Stimulated activated CD4-positive, alpha-beta T cell treated with anti-CD3 and anti-CD28 coated beads, TNF-alpha, amount 100 ng/mL, for 1 hour (primary cell): ENCODE measurements around the gene COL5A1.

Source experiments
- DNase-seq, 3 donors: peaks; one replicate each; pipeline ENCODE4 v3.0.0-alpha.2; 2020; ENCODE audit warnings: low read depth in 3 of 3, low spot score in 1 of 3

COL5A1 gene

DNA sequence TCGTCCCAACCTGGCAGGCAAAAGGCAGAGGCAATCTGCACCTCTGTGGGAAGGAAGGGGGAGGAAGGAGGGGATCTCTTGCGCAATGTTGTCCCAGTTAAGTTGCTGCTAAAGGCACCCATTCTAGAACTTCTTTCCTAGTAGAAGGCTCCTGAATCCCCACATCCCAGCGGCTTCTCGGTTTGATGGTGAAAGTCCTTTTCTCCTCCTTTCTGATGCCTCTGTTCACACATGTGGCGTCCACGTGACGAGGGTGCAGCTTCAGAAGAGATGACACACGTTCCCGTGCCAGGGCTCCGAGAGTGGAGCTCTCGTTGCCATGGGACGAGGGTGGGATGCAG is 142.1 kb downstream of the COL5A1 start:
- DNase-seq, result no peak

DNA sequence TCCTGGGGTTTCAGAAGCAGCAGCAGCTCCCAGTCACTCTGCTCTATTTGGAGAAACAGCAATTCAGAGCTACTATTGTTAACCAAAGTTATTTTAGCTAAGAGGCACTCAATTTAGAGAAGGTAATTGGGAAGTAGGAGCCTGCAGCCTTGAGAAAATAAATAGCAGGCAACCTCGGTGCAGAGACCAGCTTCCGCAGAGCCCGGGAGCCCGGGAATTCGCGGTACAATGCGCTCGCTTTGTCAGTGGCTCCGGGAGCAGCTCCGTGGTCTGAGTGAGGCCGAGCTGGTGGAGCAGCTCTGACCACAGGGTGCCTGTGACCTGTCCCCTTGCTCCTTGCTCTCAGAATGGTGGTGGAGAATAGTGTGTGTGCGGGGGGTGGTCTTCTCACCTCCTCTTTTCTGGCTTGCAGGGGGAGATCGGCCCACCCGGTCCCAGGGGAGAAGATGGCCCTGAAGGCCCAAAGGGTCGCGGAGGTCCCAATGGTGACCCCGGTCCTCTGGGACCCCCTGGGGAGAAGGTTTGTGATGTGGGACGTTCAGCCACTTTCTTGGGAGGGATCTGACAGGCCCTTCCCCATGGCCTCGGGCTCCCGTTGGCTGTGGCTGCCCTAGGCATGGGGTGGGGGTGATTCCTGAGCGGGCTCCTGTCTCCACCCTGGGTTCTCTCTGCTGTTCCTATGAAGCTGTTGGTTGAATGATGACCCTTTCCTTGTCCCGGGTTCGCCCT is 143.1 kb downstream of the COL5A1 start:
- DNase-seq, result no peak

DNA sequence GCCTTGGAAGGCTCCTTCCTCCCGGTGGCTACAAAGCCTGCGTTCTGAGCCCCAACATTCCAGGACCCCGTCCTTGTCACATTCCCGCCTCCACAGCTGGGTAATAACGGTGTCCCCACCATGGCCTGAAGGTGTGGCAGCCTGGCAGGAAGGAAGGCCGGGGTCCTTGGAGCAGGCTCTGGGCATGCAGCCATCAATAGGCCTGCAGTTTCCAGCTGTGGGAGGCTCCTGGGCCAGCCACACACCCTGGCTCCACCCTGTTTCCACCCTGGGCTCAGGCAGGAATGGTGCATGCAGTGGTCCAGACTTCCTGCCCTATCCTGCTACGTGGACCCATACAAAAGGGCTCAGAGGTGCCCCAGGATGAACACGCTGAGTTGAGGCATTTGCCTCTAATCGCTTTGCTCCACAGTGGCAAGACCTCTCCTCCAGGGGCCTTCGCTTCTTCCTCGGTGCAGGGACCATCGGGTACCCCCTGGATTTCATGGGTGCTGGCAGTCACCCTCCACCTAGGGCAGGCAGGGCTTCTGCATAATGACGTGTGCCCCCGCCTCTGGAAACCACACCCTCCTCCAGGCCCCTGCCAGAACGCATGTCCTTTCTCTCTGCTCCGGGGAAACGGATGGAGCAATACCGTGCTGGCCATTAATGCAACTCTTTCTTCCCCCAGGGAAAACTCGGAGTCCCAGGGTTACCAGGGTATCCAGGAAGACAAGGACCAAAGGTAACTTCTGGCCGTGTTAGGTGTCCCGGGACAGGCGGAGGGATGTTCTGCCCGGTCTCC is 143.9 kb downstream of the COL5A1 start:
- no peak for DNase-seq

DNA sequence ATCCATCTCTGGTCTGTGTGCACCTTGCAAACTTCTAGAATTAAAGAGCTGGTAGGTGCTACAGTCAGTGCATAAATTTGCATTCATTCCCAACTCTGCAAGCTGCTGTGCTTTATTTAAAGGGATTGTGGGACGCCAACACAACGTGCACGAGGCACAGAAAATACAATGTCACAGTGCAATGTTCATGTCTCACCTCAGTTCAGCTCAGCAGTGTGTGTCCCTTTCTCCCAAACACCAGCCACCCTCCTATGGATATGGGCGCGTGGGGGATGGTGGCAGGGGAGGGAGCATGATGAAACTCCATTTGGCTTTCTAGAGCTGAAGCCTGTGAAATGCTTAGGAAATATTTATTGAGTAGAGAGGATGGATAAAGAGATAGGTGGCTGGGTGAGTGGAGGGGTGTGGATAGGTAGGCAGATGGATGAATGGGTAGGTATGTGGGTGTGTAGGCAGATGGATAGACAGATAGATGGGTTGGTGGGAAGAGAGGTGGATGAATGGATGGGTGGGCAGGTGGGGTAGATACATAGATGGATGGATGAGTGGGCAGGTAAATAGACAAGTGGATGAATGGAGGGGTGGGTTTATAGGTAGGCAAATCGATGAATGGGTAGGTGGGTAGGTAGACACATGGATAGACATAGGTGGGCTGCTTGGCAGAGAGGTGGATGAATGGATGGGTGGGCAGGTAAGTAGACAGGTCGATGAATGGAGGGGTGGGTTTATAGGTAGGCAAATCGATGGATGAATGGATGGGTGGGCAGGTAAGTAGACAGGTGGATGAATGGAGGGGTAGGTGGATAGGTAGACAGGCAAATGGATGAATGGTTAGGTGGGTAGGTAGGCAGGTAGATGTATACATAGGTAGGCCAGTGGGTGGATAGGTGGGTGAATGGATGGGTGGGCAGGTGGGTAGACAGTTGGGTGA is 146.3 kb downstream of the COL5A1 start:
- no peak for DNase-seq

DNA sequence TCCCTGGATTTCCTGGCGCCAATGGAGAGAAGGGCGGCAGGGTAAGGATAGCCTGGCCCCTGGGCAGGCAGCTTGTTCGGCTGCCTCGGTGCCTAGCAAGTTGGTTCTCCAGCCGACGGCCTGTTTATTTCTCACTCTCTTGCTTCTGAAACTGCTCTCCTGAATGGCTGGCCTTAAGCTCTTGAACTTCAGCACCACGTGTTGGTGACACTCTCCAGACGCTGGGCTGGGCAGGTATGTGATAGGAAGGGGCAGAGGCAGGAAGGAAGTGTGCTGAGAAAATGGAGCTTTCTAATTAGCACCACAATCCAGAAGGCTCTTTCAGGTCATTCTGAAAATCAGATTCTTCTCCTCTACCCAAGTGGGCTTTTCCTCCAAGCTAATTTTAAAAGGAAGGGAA is 147.6 kb downstream of the COL5A1 start:
- DNase-seq, result no peak

DNA sequence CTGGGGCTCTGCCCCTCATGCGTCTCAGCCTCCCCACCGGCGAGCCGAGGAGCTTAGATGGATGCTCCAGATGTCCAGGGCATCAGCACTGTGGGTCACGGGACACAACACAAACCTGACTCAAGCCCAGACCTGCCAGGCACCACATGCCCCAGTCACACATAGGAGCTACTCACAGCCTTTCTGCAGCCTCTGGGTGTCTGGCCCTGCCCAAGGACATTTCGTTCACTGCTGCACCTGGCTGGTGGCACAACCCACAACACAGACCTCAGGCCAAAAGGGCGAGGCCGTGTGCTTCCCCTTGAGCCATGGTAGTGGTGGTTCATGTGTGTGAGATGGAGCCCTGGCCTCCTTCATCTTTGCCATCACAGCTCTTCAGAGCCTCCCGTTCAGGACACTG is 149.4 kb downstream of the COL5A1 start:
- DNase-seq, result no peak

DNA sequence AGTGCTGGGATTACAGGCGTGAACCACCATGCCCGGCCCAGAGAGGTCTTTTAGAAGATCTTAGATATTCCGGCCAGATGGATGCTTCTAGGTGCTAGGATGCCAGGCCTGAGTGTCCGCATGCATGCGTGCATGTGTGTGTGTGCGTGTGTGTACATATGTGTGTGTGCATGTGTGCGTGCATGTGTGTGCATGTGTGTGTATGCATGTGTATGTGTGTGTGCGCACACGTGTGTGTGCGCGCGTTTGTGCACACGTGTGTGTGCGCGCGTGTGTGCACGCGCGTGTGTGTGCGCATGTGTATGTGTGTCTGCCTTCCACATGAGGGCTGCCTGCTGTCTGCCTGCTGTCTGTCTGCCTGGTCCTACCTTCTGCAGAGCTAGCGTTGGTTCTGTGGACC is 151.0 kb downstream of the COL5A1 start:
- no peak for DNase-seq

DNA sequence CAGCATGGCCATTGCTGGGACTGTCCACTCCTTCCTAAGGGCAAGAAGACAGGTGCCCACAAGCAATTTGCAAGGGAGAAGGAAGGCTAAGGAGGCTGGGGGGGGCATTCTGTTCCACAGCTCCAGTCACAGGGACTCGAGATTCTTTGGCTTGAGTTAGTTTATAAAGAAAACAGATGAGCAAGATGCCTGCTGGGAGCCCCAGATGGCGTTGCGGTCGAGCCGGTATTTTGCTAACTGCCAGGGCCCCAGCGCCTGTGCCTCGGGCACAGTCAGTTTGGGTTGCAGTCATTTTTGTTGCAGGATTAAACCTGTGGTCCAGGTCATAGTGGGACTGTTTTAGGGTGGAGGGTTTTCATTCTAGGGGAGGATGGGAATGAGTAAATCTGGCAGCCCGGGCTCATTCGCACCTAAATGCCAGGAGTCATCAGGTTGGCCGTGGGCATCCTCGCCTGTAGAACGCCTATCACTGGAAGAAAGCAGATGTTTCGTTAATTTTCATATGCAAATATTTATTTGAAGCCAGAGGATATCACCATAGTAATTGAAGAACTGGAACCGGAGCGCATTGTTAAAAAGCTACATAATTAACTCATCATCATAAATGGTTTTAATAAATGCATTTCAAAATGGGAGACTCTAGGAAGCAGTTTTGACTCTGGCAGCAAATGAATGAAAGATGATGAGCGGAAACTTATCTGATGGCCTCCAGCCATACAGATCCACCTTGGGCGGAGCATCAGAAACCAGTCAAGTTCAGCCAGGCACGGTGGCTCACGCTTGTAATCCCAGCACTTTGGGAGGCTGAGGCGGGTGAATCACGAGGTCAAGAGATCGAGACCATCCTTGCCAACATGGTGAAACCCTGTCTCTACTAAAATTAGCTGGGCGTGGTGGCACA is 151.9 kb downstream of the COL5A1 start:
- DNase-seq, result no peak

DNA sequence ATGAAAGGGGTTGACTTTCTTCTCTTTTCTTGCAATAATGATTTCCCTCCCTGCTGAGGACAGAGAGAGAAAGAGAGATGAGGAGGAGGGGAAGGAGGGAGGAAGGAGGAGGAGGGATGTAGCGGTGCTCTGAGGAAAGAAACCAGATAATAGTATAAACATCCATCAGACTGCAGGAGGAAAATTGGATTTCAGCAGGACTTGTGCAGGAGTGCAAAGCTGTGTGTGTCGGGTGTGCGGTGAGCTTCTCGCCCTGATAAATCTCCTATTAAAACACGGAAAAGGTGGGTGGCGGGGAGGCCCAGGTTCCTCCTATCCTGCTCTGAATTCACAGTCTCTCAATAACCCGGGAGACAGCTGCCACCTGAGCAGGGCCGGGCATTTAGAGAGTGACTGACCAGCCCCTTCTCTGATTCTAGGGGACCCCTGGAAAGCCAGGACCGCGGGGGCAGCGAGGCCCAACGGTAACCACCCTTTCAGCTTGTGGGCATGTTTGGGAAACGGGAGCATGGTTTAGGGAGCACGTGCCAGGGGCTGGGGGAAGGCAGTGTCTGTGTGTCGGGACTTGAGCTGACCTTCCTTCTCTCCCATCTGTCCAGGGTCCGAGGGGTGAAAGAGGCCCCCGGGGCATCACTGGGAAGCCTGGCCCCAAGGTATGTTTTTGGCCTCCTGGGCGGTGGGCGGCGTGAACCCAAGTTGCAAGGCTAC is 153.2 kb downstream of the COL5A1 start:
- DNase-seq, result no peak

DNA sequence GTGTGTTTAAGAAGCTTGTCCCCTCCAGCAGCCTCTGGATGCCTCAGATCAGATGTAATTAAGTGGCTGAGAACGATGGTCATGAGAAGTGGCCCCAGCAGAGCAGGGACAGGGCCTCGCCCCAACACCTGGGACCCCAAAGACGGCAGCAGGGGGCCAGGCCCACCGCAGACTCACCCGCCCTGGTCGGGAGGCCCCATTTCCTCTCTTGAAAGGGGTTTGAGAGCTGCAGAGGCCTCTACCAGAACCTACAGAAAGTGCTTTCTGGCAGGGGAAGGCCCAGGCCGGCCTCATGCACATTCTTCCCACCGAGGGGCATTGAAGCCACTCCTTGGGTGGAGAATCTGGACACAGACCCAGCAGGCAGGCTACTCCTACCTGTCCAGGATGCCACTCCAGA is 153.8 kb downstream of the COL5A1 start:
- no peak for DNase-seq

DNA sequence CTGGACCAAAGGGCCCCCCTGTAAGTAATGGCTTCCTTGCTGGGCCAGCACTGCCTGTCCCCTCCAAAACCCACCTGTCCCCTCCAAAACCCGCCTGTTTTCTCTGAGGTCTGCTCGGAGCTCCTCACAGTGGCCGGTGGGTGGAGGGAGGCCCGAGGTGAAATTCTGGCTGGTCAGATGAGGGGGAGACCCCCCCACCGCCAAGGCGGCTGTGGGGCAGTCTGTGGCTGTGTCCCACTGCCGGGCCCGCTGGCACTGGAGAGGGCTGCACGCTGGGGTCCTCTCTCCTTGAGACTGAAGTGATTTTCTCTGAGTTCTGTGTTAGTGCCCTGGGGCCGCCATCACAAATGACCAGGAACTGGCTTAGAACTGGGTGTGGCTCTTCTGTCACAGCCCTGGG is 155.3 kb downstream of the COL5A1 start:
- DNase-seq, result no peak

DNA sequence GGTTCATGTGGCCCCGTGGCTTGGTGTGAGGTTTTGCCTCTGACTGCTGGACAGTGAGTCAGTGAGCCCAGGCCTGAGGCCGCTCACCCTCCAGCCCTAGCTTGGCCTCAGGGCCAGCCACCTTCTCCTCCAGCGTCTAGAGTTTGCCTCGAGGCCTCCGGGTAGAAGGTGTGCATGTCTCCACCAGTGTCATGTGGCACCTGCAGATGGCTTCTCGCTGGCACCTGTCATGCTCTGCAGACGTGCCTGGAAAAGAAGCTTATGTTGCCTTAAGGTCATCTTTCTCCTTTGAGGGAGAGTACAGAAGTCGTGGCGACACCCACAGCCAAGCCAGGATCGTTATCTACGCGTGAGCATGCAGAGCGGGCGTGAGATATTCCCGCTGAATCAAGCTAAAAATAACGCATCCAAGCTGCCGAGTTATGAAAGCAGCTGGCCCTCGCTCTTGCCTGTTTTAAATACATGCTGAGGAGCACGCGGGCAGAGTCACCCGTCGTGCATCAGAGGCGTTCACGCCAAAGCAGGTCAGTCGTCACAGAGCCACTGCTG is 159.3 kb downstream of the COL5A1 start:
- DNase-seq, result no peak

DNA sequence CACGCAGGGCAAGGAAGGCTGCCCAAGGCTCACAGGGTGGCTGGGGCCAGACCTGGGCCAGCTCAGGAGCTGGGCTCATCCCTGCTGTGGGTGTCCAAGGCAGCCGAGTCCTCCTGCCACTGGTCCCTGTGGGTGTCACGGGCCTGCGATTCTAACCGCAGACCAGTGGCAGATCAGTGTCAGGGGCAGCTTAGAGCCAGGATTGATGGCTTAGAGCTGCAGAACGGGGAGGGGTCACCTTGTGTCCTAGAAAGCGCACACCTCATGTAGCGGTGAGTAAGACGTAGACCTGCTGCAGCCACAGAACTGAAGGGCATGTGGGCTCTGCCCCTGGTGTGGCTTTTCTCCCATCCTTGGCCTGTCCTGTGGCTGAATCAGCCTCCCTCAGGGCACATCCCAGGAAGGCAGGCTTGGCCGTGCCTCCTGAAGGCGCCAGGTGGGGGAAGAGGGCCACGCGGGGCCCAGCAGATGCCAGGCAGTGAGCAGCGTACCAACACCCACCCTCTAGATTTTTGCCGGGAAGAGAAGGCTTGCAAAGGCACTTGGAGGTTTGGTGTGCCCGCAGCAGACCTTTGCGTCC is 160.7 kb downstream of the COL5A1 start:
- no peak for DNase-seq

DNA sequence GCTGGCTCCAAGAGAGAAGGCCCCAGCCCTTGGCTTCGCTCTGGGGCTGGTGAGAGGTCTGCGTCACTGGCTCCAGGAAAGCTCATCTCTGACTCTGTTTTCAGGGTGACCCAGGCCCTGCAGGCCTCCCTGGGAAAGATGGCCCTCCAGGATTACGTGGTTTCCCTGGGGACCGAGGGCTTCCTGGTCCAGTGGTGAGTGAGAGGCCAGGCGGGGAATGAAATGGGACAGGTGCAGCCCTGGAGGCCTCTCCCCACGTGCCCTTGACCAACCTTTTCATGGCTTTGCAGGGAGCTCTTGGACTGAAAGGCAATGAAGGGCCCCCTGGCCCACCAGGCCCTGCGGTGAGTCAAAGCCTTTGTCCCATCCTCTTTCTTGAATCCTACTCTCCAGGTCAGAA is 163.3 kb downstream of the COL5A1 start:
- DNase-seq, result no peak

DNA sequence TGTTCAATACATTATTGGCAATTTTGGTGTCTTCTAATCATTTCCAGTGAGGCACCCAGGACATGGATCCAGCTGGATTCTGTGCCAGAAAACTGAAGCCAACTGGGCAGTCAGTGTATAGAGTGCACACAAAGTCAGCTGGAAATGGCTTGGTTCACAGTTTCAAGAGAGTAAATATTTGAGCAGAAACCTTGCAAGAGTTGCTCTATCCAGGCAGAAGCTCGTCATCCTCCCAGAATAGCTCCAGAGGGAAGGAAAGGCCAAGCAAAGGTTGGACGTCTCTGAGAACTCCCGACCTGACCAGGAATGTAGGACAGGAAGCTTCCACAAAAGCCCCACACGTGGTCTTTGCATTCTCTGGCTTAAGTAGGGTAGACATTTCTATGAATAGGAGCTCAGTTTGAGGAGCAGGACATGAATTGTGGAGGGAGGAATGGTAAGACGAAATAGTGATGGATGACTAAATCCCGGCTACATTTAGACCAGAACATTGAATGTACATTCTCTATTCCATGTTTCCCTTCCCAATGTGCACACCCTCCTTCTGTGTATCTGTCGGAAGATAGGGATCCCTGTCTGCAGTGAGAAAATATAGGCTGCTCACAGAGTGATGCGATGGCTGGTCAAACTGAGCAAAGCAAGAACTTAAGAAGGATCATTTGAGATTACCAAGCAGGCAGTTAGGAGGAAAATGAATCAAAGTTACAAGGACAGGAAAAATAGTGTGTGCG is 166.3 kb downstream of the COL5A1 start:
- DNase-seq, result no peak

DNA sequence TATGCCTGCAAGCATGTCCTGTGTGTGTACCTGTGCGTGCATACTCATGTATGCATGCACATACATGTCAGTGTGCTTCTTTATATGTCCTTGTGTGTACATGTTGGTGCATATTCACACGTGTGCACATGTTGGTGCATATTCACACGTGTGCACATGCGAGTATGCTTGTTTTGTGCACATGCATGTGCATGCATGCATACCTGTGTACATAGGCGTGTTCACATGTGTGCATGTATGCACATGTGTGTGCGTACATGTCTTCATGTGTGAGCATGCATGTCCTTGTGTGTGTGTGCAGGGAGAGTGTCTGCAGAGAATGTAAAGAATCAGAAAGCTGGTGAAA is 166.8 kb downstream of the COL5A1 start:
- DNase-seq, result no peak

DNA sequence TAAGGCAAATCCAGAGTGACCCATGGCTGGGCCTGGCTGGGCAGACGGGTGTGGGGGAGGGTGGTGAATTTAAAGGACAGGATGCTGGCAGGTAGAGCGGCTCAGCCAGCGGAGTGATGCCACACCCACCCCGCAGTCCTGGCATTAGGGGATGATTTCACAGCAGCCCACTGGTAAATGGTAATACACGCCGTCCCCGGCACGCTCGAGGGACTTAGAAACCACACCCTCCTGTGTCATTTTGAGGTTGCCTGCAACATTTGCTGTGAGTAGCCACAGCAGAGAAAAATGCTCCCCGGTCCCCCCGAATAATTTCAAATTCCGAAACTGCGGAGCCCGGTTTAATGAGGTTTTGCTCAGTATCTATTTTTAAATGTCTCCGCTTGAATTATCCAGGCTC is 167.7 kb downstream of the COL5A1 start:
- no peak for DNase-seq

DNA sequence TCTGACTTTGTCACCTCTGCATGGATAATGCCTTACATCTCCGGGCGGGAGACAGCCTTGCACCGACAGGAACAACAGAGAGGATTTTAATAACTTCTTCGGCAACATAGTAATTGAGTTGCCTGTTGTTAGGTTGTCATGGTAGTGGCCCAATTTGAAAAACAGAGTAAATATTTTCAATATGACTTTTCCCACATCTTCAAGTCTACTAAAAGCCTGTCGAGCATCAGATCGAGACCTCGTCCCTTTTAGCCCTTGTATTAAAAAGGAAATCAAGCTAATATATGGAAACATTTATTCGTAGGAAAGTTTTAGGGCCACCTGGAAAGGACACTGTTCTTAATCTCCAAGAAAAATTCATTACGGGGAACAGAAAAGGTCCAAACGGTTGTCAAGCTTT is 168.2 kb downstream of the COL5A1 start:
- DNase-seq, result no peak

DNA sequence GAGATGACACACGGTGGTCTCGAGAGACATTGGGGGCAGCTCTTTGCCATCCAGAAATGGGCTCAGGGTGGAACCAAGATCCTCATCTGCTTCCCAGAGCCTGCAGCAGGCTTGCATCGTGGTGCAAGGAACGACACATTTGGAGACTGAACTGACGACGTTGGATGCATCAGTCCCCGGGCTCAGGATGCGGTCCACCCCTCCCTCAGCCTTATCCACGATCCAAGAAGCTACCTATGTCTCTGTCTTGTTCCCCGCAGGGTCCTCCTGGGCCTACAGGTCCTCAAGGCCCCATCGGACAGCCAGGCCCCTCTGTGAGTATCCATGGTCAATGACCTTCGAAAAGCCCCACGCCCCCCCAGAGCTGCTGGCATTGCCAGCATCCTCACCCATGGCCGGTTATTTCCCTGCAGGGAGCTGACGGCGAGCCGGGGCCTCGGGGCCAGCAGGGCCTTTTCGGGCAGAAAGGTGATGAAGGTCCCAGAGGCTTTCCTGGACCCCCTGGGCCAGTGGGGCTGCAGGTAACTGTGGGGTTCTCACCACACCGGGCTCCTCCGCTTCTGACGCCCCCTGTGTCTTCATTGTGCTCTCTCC is 169.6 kb downstream of the COL5A1 start:
- no peak for DNase-seq
